K562 (cell line): ENCODE results near the gene POMP. TPM values are rescaled to one million over a fixed set of nuclear protein-coding genes. Genes with fewer than 3 reads are reported as not detected.
A peak's percentile ranks its signal among the peaks of the same experiment; 100 is the strongest.

Experiments
- ASH1L ChIP-seq: fragments of 450-650 bp; IDR thresholded peaks from 2 replicates; pipeline ENCODE4 v1.6.1; 2018; ENCODE audit warnings: borderline replicate concordance, mild to moderate bottlenecking, low read depth; ENCODE audit not compliant: partially characterized antibody
- CBX5 ChIP-seq: IDR thresholded peaks from 2 replicates; pipeline ENCODE4 v1.6.1; 2014; ENCODE audit warnings: low read depth, borderline replicate concordance
- CEBPB ChIP-seq: fragments of 450-650 bp; IDR thresholded peaks from 2 replicates; pipeline ENCODE4 v1.6.1; 2016; ENCODE audit warnings: missing genetic modification characterization, missing compliant biosample characterization
- ETV1 ChIP-seq: fragments of 450-650 bp; conservative IDR thresholded peaks from 2 replicates; pipeline ENCODE4 v1.6.1; 2016; ENCODE audit warnings: missing genetic modification characterization, control low read depth, low read depth, missing compliant biosample characterization
- FOXJ2 ChIP-seq: fragments of 200-800 bp; sonication (Bioruptor generic); IDR thresholded peaks from 2 replicates; pipeline ENCODE4 v1.6.1; 2016; ENCODE audit warnings: missing genetic modification characterization, missing compliant biosample characterization
- GABPA ChIP-seq: fragments of 200-800 bp; sonication (Bioruptor generic); conservative IDR thresholded peaks from 2 replicates; pipeline ENCODE4 v1.6.1; 2016; ENCODE audit warnings: low read depth, missing genetic modification characterization, missing compliant biosample characterization
- GATAD2A ChIP-seq: fragments of 450-650 bp; IDR thresholded peaks from 2 replicates; pipeline ENCODE4 v1.6.1; 2017
- HNRNPL ChIP-seq: fragments of 200-400 bp; formaldehyde crosslinking; IDR thresholded peaks from 2 replicates; pipeline ENCODE4 v1.6.1; 2017; ENCODE audit warnings: low read depth, mild to moderate bottlenecking, low read length
- KAT2B ChIP-seq: IDR thresholded peaks from one replicate; pipeline ENCODE4 v1.6.1; 2012; ENCODE audit warnings: low read depth, mild to moderate bottlenecking, control low read depth, inconsistent platforms, low read length, moderate library complexity
- MAFK ChIP-seq: IDR thresholded peaks from 2 replicates; pipeline ENCODE4 v1.6.1; 2011; ENCODE audit warnings: low read length, improper control_type of control experiment
- PRMT5 ChIP-seq: sonication (generic); formaldehyde crosslinking; IDR thresholded peaks from 2 replicates; pipeline ENCODE4 v1.5.0; 2020; ENCODE audit warnings: missing genetic modification reagents
- TRIM25 ChIP-seq: fragments of 450-650 bp; IDR thresholded peaks from 2 replicates; pipeline ENCODE4 v1.7.0; 2016; ENCODE audit warnings: borderline replicate concordance
- ZBTB7A ChIP-seq: IDR thresholded peaks from 2 replicates; pipeline ENCODE4 v1.6.1; 2011; ENCODE audit warnings: low read depth, mild to moderate bottlenecking, low read length, moderate library complexity, borderline replicate concordance; ENCODE audit not compliant: control insufficient read depth
- ZNF124 ChIP-seq: sonication (generic); formaldehyde crosslinking; IDR thresholded peaks from 2 replicates; pipeline ENCODE4 v1.8.1; 2022; ENCODE audit warnings: missing genetic modification reagents
- ZNF134 ChIP-seq: fragments of 250-450 bp; sonication (Bioruptor Pico); conservative IDR thresholded peaks from 2 replicates; pipeline ENCODE4 v1.4.0; 2020
- ZNF507 ChIP-seq: conservative IDR thresholded peaks from 2 replicates; pipeline ENCODE4 v1.6.1; 2017; ENCODE audit warnings: missing genetic modification characterization, missing compliant biosample characterization
- polyA plus RNA-seq, 8 experiments: library from polyadenylated mRNA; depleted of rRNA in 4 of 8; stranded (reverse) in 5 of 8; unstranded in 3 of 8; fragments of >200 nt; fragmentation: Nextera tagmentation in 2 of 8; fragmentation: Illumina TruSeq in 1 of 8; extraction: Ambion mirVana in 2 of 8; extraction: Trizol in 1 of 8; gene quantifications; 2 replicates each; pipeline versions ENCODE4 v1.2.1 to v1.2.3, GENCODE V29; 2011 to 2014; ENCODE audit warnings: inconsistent platforms in 1 of 8, missing spikeins in 1 of 8
- total RNA-seq, 7 experiments: library from RNA; depleted of rRNA in 6 of 7; stranded (reverse); fragments of >200 nt in 6 of 7; fragmentation: Illumina TruSeq in 2 of 7; extraction: Trizol in 2 of 7; gene quantifications; 2 replicates each; pipeline versions ENCODE4 v1.2.1 to v1.2.3, GENCODE V29; 2011 to 2021; ENCODE audit warnings: low replicate concordance in 1 of 7
- TF ChIP-seq, protein P1 (sequence below): fragments of 450-650 bp; conservative IDR thresholded peaks from 2 replicates; pipeline ENCODE4 v1.6.1; 2016; ENCODE audit warnings: missing genetic modification characterization, low read depth, mild to moderate bottlenecking, control low read depth, missing compliant biosample characterization
- TF ChIP-seq, protein P2 (sequence below): fragments of 250-450 bp; sonication (Bioruptor Pico); IDR thresholded peaks from 2 replicates; pipeline ENCODE4 v1.4.0; 2020; ENCODE audit warnings: borderline replicate concordance
- TF ChIP-seq, protein P3 (sequence below): fragments of 450-650 bp; IDR thresholded peaks from 2 replicates; pipeline ENCODE4 v1.6.1; 2017; ENCODE audit warnings: antibody characterized with exemption, mild to moderate bottlenecking

POMP gene
- total and polyA plus RNA-seq, 9 of the 15 experiments (the other 6 are each of a cell fraction or from before 2014, with no cell fraction given), result 69.2 to 647 (median 118) TPM

GRCh38 chr13:28636677-28637317, 22.1 kb upstream of the POMP start (continued):
- no peak for TF ChIP-seq GABPA (tag)
- TF ChIP-seq ZBTB7A, result no peak
- no peak for TF ChIP-seq CBX5
- TF ChIP-seq, protein P1, sequence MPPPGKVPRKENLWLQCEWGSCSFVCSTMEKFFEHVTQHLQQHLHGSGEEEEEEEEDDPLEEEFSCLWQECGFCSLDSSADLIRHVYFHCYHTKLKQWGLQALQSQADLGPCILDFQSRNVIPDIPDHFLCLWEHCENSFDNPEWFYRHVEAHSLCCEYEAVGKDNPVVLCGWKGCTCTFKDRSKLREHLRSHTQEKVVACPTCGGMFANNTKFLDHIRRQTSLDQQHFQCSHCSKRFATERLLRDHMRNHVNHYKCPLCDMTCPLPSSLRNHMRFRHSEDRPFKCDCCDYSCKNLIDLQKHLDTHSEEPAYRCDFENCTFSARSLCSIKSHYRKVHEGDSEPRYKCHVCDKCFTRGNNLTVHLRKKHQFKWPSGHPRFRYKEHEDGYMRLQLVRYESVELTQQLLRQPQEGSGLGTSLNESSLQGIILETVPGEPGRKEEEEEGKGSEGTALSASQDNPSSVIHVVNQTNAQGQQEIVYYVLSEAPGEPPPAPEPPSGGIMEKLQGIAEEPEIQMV (tag), result no peak
- TF ChIP-seq ZNF507 (tag), result no peak
- TF ChIP-seq ASH1L, result no peak
- TF ChIP-seq, protein P2, sequence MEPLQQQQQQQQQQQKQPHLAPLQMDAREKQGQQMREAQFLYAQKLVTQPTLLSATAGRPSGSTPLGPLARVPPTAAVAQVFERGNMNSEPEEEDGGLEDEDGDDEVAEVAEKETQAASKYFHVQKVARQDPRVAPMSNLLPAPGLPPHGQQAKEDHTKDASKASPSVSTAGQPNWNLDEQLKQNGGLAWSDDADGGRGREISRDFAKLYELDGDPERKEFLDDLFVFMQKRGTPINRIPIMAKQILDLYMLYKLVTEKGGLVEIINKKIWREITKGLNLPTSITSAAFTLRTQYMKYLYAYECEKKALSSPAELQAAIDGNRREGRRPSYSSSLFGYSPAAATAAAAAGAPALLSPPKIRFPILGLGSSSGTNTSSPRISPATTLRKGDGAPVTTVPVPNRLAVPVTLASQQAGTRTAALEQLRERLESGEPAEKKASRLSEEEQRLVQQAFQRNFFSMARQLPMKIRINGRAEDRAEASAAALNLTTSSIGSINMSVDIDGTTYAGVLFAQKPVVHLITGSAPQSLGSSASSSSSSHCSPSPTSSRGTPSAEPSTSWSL (CRISPR knock-in tag), result no peak
- TF ChIP-seq GATAD2A, result no peak
- TF ChIP-seq ZNF134 (CRISPR knock-in tag), result no peak
- TF ChIP-seq ZNF124 (CRISPR knock-in tag), result no peak
- no peak for TF ChIP-seq PRMT5 (CRISPR knock-in tag)
- TF ChIP-seq HNRNPL, result no peak
- TF ChIP-seq, protein P3, sequence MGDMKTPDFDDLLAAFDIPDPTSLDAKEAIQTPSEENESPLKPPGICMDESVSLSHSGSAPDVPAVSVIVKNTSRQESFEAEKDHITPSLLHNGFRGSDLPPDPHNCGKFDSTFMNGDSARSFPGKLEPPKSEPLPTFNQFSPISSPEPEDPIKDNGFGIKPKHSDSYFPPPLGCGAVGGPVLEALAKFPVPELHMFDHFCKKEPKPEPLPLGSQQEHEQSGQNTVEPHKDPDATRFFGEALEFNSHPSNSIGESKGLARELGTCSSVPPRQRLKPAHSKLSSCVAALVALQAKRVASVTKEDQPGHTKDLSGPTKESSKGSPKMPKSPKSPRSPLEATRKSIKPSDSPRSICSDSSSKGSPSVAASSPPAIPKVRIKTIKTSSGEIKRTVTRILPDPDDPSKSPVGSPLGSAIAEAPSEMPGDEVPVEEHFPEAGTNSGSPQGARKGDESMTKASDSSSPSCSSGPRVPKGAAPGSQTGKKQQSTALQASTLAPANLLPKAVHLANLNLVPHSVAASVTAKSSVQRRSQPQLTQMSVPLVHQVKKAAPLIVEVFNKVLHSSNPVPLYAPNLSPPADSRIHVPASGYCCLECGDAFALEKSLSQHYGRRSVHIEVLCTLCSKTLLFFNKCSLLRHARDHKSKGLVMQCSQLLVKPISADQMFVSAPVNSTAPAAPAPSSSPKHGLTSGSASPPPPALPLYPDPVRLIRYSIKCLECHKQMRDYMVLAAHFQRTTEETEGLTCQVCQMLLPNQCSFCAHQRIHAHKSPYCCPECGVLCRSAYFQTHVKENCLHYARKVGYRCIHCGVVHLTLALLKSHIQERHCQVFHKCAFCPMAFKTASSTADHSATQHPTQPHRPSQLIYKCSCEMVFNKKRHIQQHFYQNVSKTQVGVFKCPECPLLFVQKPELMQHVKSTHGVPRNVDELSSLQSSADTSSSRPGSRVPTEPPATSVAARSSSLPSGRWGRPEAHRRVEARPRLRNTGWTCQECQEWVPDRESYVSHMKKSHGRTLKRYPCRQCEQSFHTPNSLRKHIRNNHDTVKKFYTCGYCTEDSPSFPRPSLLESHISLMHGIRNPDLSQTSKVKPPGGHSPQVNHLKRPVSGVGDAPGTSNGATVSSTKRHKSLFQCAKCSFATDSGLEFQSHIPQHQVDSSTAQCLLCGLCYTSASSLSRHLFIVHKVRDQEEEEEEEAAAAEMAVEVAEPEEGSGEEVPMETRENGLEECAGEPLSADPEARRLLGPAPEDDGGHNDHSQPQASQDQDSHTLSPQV, result peak; percentile 54
- TF ChIP-seq ETV1 (tag), result no peak
- TF ChIP-seq FOXJ2, result no peak
- TF ChIP-seq KAT2B, result no peak
- no peak for TF ChIP-seq TRIM25
- TF ChIP-seq CEBPB (tag), result no peak
- no peak for TF ChIP-seq MAFK
